IPS-NIHi7 (cell line): ENCODE measurements around the gene PATL1.
"Not testable (repeated sequence)": the region's sequence is repeated elsewhere in the genome, so short reads cannot be mapped to it uniquely, and the experiment has no call there.

Source experiments
- DNase-seq: peaks from one replicate; pipeline ENCODE4 v3.0.0; 2012; ENCODE audit warnings: mixed read lengths; ENCODE audit errors: extremely low spot score

Gene PATL1, protein sequence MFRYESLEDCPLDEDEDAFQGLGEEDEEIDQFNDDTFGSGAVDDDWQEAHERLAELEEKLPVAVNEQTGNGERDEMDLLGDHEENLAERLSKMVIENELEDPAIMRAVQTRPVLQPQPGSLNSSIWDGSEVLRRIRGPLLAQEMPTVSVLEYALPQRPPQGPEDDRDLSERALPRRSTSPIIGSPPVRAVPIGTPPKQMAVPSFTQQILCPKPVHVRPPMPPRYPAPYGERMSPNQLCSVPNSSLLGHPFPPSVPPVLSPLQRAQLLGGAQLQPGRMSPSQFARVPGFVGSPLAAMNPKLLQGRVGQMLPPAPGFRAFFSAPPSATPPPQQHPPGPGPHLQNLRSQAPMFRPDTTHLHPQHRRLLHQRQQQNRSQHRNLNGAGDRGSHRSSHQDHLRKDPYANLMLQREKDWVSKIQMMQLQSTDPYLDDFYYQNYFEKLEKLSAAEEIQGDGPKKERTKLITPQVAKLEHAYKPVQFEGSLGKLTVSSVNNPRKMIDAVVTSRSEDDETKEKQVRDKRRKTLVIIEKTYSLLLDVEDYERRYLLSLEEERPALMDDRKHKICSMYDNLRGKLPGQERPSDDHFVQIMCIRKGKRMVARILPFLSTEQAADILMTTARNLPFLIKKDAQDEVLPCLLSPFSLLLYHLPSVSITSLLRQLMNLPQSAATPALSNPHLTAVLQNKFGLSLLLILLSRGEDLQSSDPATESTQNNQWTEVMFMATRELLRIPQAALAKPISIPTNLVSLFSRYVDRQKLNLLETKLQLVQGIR

DNA sequence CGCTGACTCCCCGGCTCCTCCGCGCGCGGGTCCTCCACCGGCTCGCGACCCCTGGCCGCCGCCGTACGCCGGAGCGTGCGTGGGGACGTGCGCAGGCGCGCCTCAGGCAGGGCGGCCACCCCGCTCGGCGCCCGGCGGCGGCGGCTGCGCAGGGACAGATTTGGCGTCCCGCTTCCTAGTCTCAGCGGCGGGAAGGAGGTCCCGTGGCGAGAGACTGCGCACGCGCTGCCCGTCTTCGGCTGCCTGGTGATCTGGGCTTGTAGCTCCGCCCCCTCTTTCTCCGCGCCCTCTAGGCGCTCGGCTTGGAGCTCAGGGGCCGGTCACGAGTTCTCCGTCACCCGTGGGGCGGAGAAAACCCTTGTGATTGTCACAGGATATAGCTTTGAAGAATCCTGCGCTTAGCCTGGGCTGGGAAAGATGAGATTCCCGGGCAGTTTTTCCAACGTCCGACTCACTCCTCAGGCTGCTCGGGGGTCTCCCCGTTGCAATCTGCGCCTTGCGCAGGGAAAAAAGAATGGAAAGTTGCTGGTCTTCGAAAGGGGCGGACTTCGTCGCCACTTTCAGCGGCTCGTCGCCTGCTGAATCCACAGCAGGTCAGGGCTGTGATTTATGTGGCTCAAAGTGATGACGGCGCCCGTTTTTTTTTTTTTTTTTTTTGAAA lies at the start of gene PATL1:
Gene PATL1, minus strand, starts transcription at position 88 of the 661 bp plus-strand sequence. CDS start 142 bp downstream, outside the sequence.
- peak; percentile 98 for DNase-seq

- DNase-seq = no peak
Measured at GRCh38 chr11:59716051-59716450, 47.2 kb upstream of the PATL1 start.

- no peak for DNase-seq
Measured at GRCh38 chr11:59713745-59714144, 44.9 kb upstream of the PATL1 start, which contains the start of gene OR10V1. OR10V1 (minus strand) TSS chr11:59713845; CDS start chr11:59713845, 0 bp downstream.

GRCh38 chr11:59710136-59710847 lies 41.5 kb upstream of the PATL1 start:
- no peak for DNase-seq

DNA sequence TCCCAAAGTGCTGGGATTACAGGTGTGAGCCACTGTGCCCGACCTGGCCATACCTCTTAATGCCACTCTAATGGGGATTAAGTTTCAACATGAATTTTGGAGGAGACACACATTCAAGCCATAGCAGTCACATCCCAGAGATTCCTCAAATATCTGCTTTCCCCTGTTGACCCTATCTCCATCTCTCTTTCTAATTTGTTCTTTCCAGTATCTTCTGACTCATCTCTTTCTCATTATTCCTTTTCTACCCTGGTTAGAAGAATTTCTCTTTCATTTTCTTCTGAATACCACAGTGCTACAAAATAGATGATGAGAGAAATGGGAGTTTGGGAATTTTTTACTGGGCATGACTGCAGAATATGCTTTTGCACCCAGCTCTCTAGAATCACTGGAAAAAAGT lies 39.7 kb upstream of the PATL1 start:
- no peak for DNase-seq

GRCh38 chr11:59707371-59707770 lies 38.5 kb upstream of the PATL1 start:
- no peak for DNase-seq

DNA sequence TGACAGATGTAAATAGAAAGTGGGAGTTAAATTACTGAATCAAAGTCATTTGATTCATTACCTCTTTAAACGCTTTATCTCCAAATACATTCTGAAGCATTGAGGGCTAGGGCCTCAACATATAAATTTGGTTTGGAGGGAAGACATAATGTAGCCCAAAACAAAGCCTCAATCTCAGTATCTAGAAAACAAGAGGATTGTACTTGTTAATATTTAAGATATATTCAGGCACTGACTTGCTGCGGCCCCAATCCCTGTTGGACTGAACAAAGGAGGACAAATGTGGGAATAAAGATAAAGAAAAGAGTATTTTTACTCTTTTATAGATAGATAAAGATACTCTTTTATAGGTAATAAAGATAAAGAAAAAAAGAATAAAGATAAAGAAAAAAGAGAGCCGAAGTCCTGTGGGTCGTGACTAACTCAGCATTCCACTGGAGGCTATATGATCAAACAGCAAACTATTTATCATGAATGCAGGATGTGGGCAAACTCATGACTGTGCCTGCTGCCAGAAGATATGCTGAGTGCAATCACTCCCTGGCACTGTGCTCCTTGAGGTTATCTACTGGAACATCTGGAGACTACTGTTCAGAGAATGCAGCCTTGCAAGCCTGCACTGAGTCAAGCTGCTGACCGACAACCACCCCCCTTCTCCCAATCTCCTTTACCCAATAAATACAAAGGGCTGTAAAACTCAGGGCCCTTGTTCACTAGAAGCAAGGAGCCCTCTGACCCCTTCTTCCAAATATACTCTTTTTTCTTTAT lies 37.9 kb upstream of the PATL1 start:
- DNase-seq = no peak

DNA sequence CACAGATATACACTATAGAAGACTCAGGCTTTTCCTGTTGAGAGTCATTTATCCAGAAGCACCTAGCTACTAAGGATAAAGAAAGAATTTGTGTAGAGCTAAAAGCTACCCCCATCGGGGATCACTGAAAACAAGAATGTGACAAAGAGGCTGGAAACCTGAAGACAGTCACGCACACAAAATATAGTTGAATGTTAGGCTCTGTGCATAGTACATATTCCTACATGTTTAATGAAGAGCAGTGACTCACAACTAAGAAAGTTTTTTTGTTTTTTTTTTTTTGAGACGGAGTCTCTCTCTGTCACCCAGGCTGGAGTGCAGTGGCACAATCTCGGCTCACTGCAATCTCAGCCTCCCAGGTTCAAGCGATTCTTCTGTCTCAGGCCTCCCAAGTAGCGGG lies 36.5 kb upstream of the PATL1 start:
- DNase-seq = no peak

DNA sequence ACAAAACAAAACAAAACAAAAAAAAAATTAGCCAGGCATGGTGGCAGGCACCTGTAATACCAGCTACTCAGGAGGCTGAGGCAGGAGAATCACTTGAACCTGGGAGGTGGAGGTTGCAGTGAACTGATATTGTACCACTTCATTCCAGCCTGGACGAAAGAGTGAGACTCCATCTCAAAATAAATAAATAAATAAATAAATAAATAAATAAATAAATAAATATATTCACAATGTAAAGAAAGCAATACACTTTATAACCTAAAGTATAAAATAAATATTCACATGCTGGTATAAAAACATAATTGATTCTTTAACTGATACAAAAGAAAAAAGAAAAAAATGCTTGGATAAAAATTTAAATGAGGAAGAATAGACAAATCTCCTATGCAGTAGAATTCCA lies 34.7 kb upstream of the PATL1 start:
- DNase-seq = not testable (repeated sequence)

DNA sequence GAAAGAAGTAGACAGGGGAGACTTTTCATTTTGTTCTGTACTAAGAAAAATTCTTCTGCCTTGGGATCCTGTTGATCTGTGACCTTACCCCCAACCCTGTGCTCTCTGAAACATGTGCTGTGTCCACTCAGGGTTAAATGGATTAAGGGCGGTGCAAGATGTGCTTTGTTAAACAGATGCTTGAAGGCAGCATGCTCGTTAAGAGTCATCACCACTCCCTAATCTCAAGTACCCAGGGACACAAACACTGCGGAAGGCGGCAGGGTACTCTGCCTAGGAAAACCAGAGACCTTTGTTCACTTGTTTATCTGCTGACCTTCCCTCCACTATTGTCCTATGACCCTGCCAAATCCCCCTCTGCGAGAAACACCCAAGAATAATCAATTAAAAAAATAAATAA lies 31.3 kb upstream of the PATL1 start:
- DNase-seq = not testable (repeated sequence)

DNA sequence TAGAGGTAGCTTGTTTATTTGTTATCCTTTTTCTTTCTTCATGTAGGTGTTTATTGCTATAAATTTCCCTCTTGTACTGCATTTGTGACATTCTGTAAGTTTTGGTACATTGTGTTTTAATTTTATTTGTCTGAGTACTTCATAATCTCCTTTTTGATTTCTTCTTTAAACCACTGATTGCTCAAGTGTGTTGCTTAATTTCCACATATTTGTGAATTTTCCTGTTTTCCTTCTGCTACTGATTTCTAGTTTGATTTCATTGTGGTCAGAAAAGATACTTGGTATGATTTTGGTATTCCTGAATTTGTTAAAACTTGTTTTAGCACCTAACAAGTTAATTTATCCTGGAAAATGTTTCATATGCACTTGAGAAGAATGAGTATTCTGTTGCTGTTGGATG lies 29.7 kb upstream of the PATL1 start:
- DNase-seq = no peak

DNA sequence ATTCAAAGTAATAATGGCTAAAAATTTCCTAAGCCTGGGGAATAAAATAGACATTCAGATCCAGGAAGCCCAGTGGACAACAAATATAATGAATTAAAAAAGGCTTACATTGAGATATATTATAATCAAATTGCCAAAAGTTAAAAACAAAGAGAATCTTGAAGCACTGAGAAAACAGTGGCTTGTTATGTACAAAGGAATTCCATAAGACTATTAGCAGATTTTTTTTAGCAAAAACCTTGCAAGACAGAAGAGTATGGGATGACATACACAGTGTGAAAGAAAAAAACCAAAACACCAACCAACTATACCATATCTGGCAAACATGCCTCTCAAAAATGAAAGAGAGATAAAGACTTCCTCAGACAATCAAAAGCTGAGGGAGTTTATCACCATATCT lies 24.1 kb upstream of the PATL1 start:
- DNase-seq = no peak

- no peak for DNase-seq
Measured at GRCh38 chr11:59691156-59691555, 22.3 kb upstream of the PATL1 start.

DNA sequence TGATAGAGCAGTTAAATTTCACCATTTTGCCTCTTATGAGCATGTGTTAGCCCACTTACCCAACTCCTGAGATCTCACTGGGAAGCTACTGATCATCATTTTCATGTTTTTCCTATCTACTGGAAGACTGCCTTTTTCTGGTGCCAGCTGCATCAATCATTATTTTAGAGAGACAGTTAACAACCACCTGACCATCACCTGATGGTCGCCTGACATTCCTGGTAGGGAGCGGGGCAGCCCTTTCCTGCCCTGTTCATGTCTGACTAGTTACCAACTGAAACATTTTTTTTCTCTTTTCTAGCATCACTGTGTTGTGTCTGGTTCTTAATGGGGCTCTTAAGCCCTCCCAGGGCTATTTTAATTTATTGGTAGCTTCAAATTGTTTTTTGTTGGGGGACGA lies 20.2 kb upstream of the PATL1 start:
- no peak for DNase-seq

GRCh38 chr11:59681260-59681725 lies 12.5 kb upstream of the PATL1 start:
- not testable (repeated sequence) for DNase-seq

GRCh38 chr11:59680287-59681154 lies 11.7 kb upstream of the PATL1 start:
- DNase-seq = peak; percentile 83

- no peak for DNase-seq
Measured at GRCh38 chr11:59679347-59679746, 10.5 kb upstream of the PATL1 start.

- no peak for DNase-seq
Measured at GRCh38 chr11:59678813-59679165, 10.0 kb upstream of the PATL1 start.

DNA sequence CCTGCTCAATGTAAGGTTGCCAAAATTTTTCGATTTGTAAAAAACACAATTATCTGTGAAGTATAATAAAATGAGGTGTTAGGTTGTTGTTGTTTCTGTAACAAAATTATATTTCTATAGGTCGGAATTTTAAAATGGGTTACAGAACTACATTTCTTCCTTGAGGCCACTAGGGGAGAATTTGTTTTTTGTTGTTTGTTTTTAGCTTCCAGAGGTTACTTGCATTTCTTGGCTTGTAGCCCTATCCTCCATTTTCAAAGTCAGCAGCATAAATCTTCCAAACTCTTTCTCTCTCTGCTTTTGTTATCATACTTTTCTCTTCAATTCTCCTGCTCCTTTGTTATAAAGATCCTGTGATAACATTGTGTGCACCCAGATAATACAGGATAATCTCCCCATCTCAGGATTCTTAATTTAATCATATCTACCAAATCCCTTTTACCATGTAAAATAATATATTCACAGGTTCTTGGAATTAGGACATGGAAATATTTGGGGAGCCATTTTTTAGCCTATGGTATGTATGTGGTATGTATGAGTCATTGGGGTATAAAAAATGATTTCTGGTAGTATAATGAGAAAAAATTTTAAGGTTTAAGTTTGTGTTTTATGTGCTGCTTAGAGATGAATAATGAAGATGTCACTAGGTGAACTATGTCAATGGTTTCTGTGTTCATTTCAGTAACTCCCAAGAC lies 9.4 kb upstream of the PATL1 start:
- no peak for DNase-seq
